Thyroid gland (tissue), 4 donors: Measurements from ENCODE around the gene AGBL4. TPM values are rescaled to one million over a fixed set of nuclear protein-coding genes. Genes with fewer than 3 reads are reported as not detected.

Source experiments
- DNase-seq, 2 donors: peaks; one replicate each; pipeline ENCODE4 v3.0.0-alpha.2; 2019
- H3K27ac ChIP-seq, 3 donors: fragments of 200-600 bp; sonication (generic); 1 replicate in 2 of 3; 2 replicates in 1 of 3; pipeline ENCODE4 v1.5.1; 2016 to 2019; ENCODE audit warnings: mild to moderate bottlenecking in 1 of 3, moderate library complexity in 1 of 3
- H3K27me3 ChIP-seq: fragments of 200-600 bp; sonication (generic); one replicate; pipeline ENCODE4 v1.5.1; 2019
- H3K36me3 ChIP-seq, 2 donors: fragments of 200-600 bp; sonication (generic); one replicate each; pipeline ENCODE4 v1.5.1; 2016 to 2019
- H3K4me1 ChIP-seq, 2 donors: fragments of 200-600 bp; sonication (generic); one replicate each; pipeline ENCODE4 v1.5.1; 2017 to 2019
- H3K4me3 ChIP-seq, 3 donors: fragments of 200-600 bp; sonication (generic); replicated peaks in 1 of 3; 1 replicate in 2 of 3; 2 replicates in 1 of 3; pipeline ENCODE4 v1.5.1; 2016; ENCODE audit warnings: mild to moderate bottlenecking in 1 of 3
- H3K9me3 ChIP-seq: fragments of 200-600 bp; sonication (generic); one replicate; pipeline ENCODE4 v1.5.1; 2017
- CTCF ChIP-seq, 6 experiments: fragments of 200-600 bp in 3 of 6; fragments of 450-650 bp in 3 of 6; sonication (generic) in 3 of 6; IDR thresholded peaks; one replicate each; pipeline ENCODE4 v1.5.1; 2016 to 2019; ENCODE audit warnings: antibody characterized with exemption in 6 of 6, mild to moderate bottlenecking in 2 of 6, inconsistent platforms in 1 of 6, moderate library complexity in 1 of 6
- POLR2A ChIP-seq, 2 donors: fragments of 450-650 bp; IDR thresholded peaks; one replicate each; pipeline ENCODE4 v1.6.1; 2017; ENCODE audit warnings: antibody characterized with exemption in 2 of 2, mild to moderate bottlenecking in 2 of 2, moderate library complexity in 1 of 2
- WGBS, 2 donors: methylation state at CpG; one replicate each; pipeline ENCODE4 v1.1.5; 2017; 5-methylcytosine and 5-hydroxymethylcytosine counted together
- intact Hi-C: fragments of 100-400 bp; cut with DNase I; formaldehyde crosslinking; loops from one replicate; pipeline ENCODE4 v1.15.1; 2023
- total RNA-seq, 4 donors: library from RNA; depleted of rRNA; stranded (reverse); fragments of >200 nt; gene quantifications; one replicate each; pipeline ENCODE4 v1.2.3, GENCODE V29; 2016

The AGBL4 gene
- total RNA-seq, 4 donors from 2014 or later, result 2.1 to 6.0 (median 4.8) TPM

- Histone ChIP-seq H3K4me3 (no peak overlapping the region), H3K27ac (no peak overlapping the region), H3K9me3 (no peaks in the 10 kb centered on the region), H3K4me1 (no peaks in the 10 kb centered on the region), H3K36me3 (no peaks in the 10 kb centered on the region), H3K27me3 (no peaks in the 10 kb centered on the region)
- 83 to 89% methylated on average over 4 of the region's 4 CpGs for WGBS, 2 donors
- intact Hi-C loops, result no loop called here
- TF ChIP-seq CTCF (IDR thresholded peaks at IDR 0.05), result no peak
- no peak for DNase-seq
These were observed 1377.9 kb downstream of the AGBL4 start for GRCh38 chr1:48645883-48646282.

GRCh38 chr1:48644905-48645605 is 1378.7 kb downstream of the AGBL4 start:
- TF ChIP-seq POLR2A (IDR thresholded peaks at IDR 0.05) (no peak), CTCF (IDR thresholded peaks at IDR 0.05) (no peak)
- 83 to 85% methylated on average over 3 of the region's 3 CpGs for WGBS, 2 donors

GRCh38 chr1:48644190-48644900 is 1379.4 kb downstream of the AGBL4 start:
- Histone ChIP-seq H3K4me1 (no peaks in the 10 kb centered on the region), H3K27me3 (no peaks in the 10 kb centered on the region), H3K9me3 (no peaks in the 10 kb centered on the region), H3K27ac (no peak overlapping the region), H3K36me3 (no peaks in the 10 kb centered on the region), H3K4me3 (no peak overlapping the region)
- WGBS, 2 donors, result 81 to 86% methylated on average over 7 of the region's 7 CpGs
- intact Hi-C loops, result no loop called here
- TF ChIP-seq CTCF (IDR thresholded peaks at IDR 0.05), result no peak
- TF ChIP-seq POLR2A (IDR thresholded peaks at IDR 0.05), result no peak
- no peak for DNase-seq

More at GRCh38 chr1:48644905-48645605, 1378.7 kb downstream of the AGBL4 start:
- no peaks in the 10 kb centered on the region for H3K27me3 ChIP-seq
- H3K9me3 ChIP-seq, result no peaks in the 10 kb centered on the region
- no peak overlapping the region for H3K27ac ChIP-seq
- DNase-seq, result no peak
- no peak overlapping the region for H3K4me3 ChIP-seq
- intact Hi-C loops, result no loop called here
- no peaks in the 10 kb centered on the region for H3K36me3 ChIP-seq
- H3K4me1 ChIP-seq, result no peaks in the 10 kb centered on the region

GRCh38 chr1:48643193-48643592 is 1380.6 kb downstream of the AGBL4 start:
- Histone ChIP-seq H3K27ac (no peak overlapping the region), H3K27me3 (no peaks in the 10 kb centered on the region), H3K9me3 (no peaks in the 10 kb centered on the region), H3K4me1 (no peaks in the 10 kb centered on the region), H3K4me3 (no peak overlapping the region), H3K36me3 (no peaks in the 10 kb centered on the region)
- WGBS, 2 donors, result 81 to 92% methylated on average over 1 of the region's 1 CpG
- TF ChIP-seq POLR2A (IDR thresholded peaks at IDR 0.05) (no peak), CTCF (IDR thresholded peaks at IDR 0.05) (no peak)
- no peak for DNase-seq
- intact Hi-C loops, result no loop called here

- 89 to 91% methylated on average over 5 of the region's 5 CpGs for WGBS, 2 donors
- Histone ChIP-seq H3K27ac (no peak overlapping the region), H3K9me3 (no peaks in the 10 kb centered on the region), H3K4me1 (no peaks in the 10 kb centered on the region), H3K4me3 (no peak overlapping the region), H3K36me3 (no peaks in the 10 kb centered on the region), H3K27me3 (no peaks in the 10 kb centered on the region)
- no peak for DNase-seq
- no peak for TF ChIP-seq POLR2A (IDR thresholded peaks at IDR 0.05)
- no peak for TF ChIP-seq CTCF (IDR thresholded peaks at IDR 0.05)
- intact Hi-C loops, result no loop called here
These were observed 1382.8 kb downstream of the AGBL4 start for GRCh38 chr1:48640836-48641492.
